BLaER1 (cell line): ENCODE measurements around the gene PARD6A.

Source experiments
- H3K27ac ChIP-seq: shearing (Covaris generic); formaldehyde crosslinking; 2 replicates; pipeline ENCODE4 v1.8.1; 2022
- H3K27me3 ChIP-seq: shearing (Covaris generic); formaldehyde crosslinking; 2 replicates; pipeline ENCODE4 v1.8.1; 2022
- H3K36me3 ChIP-seq: shearing (Covaris generic); formaldehyde crosslinking; 2 replicates; pipeline ENCODE4 v1.8.1; 2022
- H3K4me1 ChIP-seq: shearing (Covaris generic); formaldehyde crosslinking; 2 replicates; pipeline ENCODE4 v1.8.1; 2022
- H3K4me2 ChIP-seq: shearing (Covaris generic); formaldehyde crosslinking; 2 replicates; pipeline ENCODE4 v1.8.1; 2022
- H3K4me3 ChIP-seq: shearing (Covaris generic); formaldehyde crosslinking; 2 replicates; pipeline ENCODE4 v1.8.1; 2022
- H3K9ac ChIP-seq: shearing (Covaris generic); formaldehyde crosslinking; 2 replicates; pipeline ENCODE4 v1.8.1; 2022
- H3K9me3 ChIP-seq: shearing (Covaris generic); formaldehyde crosslinking; 2 replicates; pipeline ENCODE4 v1.8.1; 2022
- H4K20me1 ChIP-seq: shearing (Covaris generic); formaldehyde crosslinking; 2 replicates; pipeline ENCODE4 v1.8.1; 2022
- Cebpa-rat ChIP-seq: shearing (Covaris generic); IDR thresholded peaks from 2 replicates; pipeline ENCODE4 v1.8.1; 2022

PARD6A gene

DNA sequence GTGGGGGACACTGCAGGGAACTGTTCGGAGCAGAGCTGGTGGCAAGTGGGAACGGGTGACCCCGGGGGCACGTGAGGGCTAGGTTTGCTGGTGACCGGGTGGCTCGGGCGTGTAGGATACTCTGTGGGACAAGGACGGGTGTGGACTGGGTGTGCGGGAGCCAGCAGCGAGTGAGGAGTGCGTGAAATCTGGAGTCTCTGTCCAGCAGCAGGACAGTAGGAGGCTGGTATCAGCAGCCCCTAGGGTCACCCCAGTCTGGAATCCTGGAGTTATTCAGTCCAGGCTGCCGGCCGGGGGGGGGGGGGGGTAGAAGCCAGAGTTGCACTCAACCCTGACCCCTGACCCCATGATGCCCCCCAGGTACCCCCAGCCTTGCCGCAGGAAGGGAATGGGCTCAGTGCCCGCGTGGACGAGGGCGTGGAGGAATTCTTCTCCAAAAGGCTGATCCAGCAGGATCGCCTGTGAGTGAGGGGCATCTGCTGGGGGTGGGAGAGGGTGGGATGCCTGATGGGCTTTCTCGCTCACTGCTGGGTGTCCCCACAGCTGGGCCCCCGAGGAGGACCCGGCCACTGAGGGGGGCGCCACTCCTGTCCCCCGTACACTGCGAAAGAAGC is 6.9 kb upstream of the PARD6A start:
- no peak for TF ChIP-seq Cebpa-rat
- Histone ChIP-seq H3K36me3 (peaks cover 96% of the 10 kb centered on the region), H3K4me2 (no peak overlapping the region), H3K4me3 (no peak overlapping the region), H3K4me1 (peaks cover 7% of the 10 kb centered on the region), H3K9ac (no peak overlapping the region), H3K27ac (no peak overlapping the region), H3K27me3 (no peaks in the 10 kb centered on the region), H3K9me3 (no peaks in the 10 kb centered on the region), H4K20me1 (peaks cover 44% of the 10 kb centered on the region)

DNA sequence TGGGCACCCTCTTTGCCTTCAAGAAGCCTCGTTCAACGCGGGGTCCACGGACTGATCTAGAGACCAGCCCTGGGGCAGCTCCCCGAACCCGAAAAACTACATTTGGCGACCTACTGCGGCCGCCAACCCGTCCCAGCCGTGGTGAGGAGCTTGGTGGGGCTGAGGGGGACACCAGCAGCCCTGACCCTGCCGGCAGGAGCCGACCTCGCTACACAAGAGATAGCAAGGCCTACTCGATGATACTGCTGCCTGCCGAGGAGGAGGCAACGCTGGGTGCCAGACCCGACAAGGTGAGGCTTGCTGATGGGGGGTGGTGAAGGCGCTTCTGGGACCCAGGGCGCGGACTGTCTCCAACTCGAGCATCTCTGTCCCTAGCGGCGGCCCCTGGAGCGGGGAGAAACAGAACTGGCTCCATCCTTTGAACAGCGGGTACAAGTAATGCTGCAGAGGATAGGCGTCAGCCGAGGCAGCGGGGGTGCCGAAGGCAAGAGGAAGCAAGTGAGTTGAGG is 6.3 kb upstream of the PARD6A start:
- H3K27ac ChIP-seq = no peak overlapping the region
- no peak overlapping the region for H3K9ac ChIP-seq
- no peaks in the 10 kb centered on the region for H3K9me3 ChIP-seq
- no peak overlapping the region for H3K4me2 ChIP-seq
- H3K4me3 ChIP-seq = no peak overlapping the region
- no peaks in the 10 kb centered on the region for H3K27me3 ChIP-seq
- TF ChIP-seq Cebpa-rat = no peak
- peaks cover 92% of the 10 kb centered on the region for H3K36me3 ChIP-seq
- H4K20me1 ChIP-seq = peaks cover 50% of the 10 kb centered on the region
- H3K4me1 ChIP-seq = peaks cover 12% of the 10 kb centered on the region

DNA sequence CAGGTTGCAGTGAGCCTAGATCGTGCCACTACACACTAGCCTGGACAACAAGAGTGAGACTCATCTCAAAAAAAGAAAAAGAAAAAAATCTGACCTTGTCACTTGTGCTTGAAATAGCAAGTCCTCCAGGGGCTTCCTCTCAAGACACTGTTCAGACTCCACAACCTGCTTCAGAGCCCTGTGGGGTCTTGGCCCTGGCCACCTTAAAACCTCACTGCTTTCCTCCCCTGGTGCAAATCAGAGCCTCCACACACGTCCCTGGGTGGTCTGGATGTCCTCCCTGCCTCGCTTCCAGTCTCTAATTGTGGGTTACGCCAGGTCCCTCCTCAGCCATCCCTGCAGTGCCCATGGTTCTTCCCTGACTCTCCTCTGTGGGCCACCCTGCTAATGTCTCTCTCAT is 5.4 kb upstream of the PARD6A start:
- Histone ChIP-seq H3K9me3 (no peaks in the 10 kb centered on the region), H3K27me3 (no peaks in the 10 kb centered on the region), H3K27ac (no peak overlapping the region), H3K4me3 (no peak overlapping the region), H4K20me1 (peaks cover 53% of the 10 kb centered on the region), H3K4me1 (peaks cover 12% of the 10 kb centered on the region), H3K4me2 (no peak overlapping the region), H3K36me3 (peaks cover 83% of the 10 kb centered on the region), H3K9ac (no peak overlapping the region)
- TF ChIP-seq Cebpa-rat = no peak

DNA sequence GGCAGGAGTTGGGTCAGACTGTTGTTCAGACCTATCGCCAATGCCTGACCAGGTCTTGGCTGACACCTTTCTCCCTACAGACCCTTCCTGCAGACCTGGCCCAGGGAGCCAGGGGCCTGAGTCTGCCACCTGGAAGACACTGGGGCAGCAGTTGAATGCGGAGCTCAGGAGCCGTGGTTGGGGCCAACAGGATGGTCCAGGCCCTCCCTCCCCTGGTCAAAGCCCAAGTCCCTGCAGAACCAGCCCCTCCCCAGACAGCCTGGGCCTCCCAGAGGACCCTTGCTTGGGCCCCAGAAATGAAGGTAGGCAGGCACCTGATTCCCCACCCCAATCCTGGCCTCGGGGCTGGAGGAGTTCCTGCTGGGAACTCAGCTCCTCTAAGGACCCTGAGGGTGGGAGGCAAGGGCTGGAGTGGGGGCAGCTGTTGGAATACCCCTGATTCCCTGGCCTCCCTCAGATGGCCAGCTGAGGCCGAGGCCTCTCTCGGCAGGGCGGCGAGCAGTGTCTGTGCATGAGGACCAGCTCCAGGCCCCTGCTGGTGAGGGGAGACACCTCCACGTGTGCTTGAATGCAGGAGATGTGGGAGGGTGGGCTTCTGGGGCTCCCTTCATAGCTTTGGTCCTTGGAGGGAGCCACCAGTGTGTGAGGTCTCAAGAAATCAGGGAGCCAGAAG is 4.3 kb upstream of the PARD6A start:
- TF ChIP-seq Cebpa-rat = no peak
- no peak overlapping the region for H3K4me2 ChIP-seq
- H4K20me1 ChIP-seq = peaks cover 58% of the 10 kb centered on the region
- peaks cover 18% of the 10 kb centered on the region for H3K4me1 ChIP-seq
- peaks cover 72% of the 10 kb centered on the region for H3K36me3 ChIP-seq
- H3K4me3 ChIP-seq = no peak overlapping the region
- H3K27ac ChIP-seq = no peak overlapping the region
- no peaks in the 10 kb centered on the region for H3K27me3 ChIP-seq
- H3K9me3 ChIP-seq = no peaks in the 10 kb centered on the region
- H3K9ac ChIP-seq = no peak overlapping the region

DNA sequence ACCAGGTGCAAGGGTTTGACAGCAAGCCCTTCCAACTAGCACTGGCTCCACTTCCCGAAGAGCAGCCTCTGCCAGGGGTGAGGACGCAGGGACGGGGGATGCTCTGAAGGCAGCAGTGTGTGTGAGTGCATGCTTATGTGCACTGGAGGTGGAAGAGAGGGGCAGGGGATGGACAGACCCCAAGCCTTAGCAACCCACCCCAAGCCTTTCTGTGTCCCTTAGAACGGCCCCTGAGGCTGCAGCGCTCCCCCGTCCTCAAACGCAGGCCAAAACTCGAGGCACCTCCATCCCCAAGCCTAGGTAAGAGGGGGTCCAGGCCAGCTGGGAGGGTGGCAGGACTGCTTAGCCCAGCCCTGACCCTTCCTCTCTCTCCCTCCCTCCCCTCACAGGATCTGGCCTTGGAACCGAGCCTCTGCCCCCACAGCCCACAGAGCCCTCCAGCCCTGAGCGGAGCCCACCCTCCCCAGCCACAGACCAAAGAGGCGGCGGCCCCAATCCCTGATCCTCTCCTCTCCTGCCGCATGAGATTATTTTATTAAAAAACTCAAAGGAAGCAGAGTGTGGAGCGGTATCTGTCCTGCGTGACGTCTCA is 3.6 kb upstream of the PARD6A start:
- no peaks in the 10 kb centered on the region for H3K9me3 ChIP-seq
- peaks cover 25% of the 10 kb centered on the region for H3K4me1 ChIP-seq
- H3K4me2 ChIP-seq = no peak overlapping the region
- no peak for TF ChIP-seq Cebpa-rat
- no peak overlapping the region for H3K9ac ChIP-seq
- H3K4me3 ChIP-seq = no peak overlapping the region
- H4K20me1 ChIP-seq = peaks cover 65% of the 10 kb centered on the region
- peaks cover 70% of the 10 kb centered on the region for H3K36me3 ChIP-seq
- no peak overlapping the region for H3K27ac ChIP-seq
- no peaks in the 10 kb centered on the region for H3K27me3 ChIP-seq

DNA sequence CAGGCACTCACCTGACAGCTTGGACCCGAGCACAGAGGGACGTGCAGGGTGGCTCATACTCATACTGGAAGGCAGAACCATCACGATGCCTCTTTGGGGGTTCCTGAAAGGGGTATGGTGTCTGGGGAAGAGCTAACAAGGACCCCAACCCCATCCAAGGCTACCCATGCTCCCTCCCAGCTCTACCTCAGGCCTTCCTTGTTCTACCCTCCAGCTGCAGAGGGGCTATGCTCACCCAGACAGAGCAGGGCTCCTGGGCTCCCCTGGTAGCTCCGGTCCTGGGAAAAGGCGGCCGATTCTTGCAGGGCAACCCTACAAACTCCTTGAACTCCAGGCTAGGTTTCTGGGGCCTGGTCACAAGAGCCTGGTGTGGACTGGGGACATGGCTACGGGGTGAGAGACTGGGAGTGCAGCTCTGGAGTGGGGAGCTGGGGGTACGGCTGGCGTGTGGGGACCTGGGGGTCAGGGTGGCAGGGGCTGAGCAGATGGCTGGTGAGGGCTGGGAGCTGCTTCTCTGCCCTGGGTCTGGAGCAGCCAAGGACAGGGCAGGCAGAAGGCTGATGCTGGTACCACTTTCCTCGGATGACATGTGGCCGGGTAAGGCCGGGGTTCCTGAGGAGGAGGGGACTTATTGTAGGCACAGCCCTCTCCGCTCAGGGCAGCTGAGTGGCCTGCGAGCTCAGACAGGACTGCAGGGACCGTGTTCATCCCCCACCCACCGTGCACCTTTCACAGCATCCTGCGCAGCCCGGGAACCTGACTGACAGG is 2.8 kb upstream of the PARD6A start:
- TF ChIP-seq Cebpa-rat = no peak
- no peaks in the 10 kb centered on the region for H3K27me3 ChIP-seq
- H3K4me1 ChIP-seq = peaks cover 26% of the 10 kb centered on the region
- H3K9ac ChIP-seq = peak overlapping the region; percentile 84; the same call in 1 of the 2 replicates
- H3K27ac ChIP-seq = no peak overlapping the region
- H4K20me1 ChIP-seq = peaks cover 69% of the 10 kb centered on the region
- H3K4me2 ChIP-seq = peak overlapping the region; percentile 98
- no peaks in the 10 kb centered on the region for H3K9me3 ChIP-seq
- H3K4me3 ChIP-seq = no peak overlapping the region
- peaks cover 72% of the 10 kb centered on the region for H3K36me3 ChIP-seq

DNA sequence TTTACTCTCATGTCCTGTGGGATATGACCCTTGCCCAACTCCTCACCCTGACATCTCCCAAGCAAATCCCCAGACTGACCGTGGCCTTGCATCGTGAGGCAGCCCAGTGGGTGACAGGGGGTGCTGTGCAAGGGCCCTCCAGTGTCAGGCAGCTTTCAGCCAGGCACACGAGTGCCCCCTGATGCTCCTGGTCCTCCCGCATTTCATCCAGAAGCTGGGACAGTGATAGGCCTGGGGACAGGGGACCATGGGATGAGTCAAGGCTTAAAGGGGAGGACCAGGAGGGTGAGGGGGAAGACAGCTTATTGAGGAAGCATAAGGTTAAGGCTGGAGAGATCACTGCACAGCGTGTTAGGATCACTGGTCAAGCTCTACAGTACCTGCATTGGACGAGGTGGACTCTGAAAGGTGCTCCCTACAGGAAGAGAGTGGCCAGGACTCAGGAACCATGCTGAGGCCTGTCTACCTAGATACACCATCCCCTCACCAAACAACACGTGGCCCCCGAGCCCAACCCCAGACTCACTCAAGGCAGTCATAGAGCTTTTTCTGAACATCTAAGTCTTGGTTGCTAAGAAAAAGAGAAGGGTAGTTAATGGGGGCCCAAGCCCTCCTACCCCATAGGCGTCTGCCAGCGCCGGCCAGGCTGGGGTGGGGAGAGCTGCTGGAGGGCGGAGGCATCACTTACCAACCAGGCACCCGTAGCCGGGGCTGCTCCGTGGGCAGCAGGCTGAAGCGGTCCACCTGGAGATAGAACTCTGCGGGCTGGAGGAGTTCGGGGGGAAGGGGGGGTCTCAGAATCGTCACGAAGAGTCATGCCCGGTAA is 1.7 kb upstream of the PARD6A start:
- Histone ChIP-seq H3K27me3 (no peaks in the 10 kb centered on the region), H3K27ac (peak overlapping the region; percentile 76), H3K36me3 (peaks cover 70% of the 10 kb centered on the region), H3K4me1 (peaks cover 36% of the 10 kb centered on the region), H3K4me3 (peak overlapping the region; percentile 81), H3K9me3 (no peaks in the 10 kb centered on the region), H3K4me2 (peak overlapping the region; percentile 98), H4K20me1 (peaks cover 69% of the 10 kb centered on the region), H3K9ac (peak overlapping the region; percentile 84)
- TF ChIP-seq Cebpa-rat = no peak

DNA sequence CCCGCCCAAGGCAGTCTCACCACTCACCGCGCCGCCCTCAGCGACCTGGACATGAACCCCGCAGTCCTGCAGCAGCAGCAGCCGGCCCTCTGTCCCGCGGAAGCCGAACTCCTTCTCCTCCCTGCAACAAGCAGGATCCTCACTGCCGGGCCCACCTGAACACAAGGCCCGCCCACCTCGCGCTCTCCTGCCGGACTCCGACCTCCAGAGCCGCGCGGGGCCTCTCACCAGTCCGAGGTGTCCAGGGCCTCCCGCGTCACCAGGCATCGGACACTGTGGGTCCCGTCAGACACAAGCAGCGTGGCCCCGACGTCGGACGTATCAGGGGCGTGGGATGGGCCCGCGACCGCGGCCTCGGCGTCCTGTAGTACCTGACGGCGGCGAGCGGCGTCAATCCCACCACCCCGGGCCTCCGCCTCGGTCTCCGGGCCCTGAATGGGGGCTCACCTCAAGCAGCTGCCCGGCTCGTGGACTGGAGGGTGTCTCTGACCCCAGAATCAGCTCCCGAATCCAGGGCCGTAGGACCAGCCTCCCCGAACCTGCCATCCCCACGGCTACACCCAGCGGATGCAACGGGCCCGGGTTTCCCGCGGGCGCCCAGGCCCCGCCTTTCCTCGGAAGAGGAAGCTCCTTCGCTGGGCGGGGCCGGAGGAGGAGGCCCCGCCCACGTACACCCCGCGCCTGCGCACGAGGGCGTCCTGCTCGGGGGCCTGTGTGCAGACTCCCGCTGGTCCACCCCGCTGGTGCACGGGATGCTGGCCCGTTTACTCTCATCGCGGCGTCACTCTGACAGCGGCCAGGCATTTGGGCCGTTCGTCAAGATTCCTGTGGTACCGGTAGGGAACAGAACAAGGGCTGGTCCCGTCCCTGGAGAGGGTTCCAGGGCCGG is 841 bp upstream of the PARD6A start, which contains the start of gene ACD:
ACD (minus strand) TSS at position 586 of the 889 bp plus-strand sequence; CDS start at position 546, 40 bp downstream.
- H3K36me3 ChIP-seq = peaks cover 61% of the 10 kb centered on the region
- peak within 1 kb of the TSS; percentile 81 for H3K4me3 ChIP-seq
- H3K4me2 ChIP-seq = peak within 1 kb of the TSS; percentile 98
- H3K4me1 ChIP-seq = peaks cover 42% of the 10 kb centered on the region
- H3K27ac ChIP-seq = peak within 1 kb of the TSS; percentile 76
- no peaks in the 10 kb centered on the region for H3K9me3 ChIP-seq
- H4K20me1 ChIP-seq = peaks cover 63% of the 10 kb centered on the region
- no peak for TF ChIP-seq Cebpa-rat
- peak within 1 kb of the TSS; percentile 84 for H3K9ac ChIP-seq
- H3K27me3 ChIP-seq = no peaks in the 10 kb centered on the region
